Aorta (tissue), 5 donors: ENCODE measurements around the gene PABPC1L2A. TPM values are rescaled to one million over a fixed set of nuclear protein-coding genes. Genes with fewer than 3 reads are reported as not detected.
A peak's percentile ranks its signal among the peaks of the same experiment; 100 is the strongest.
"Not testable (repeated sequence)": the region's sequence is repeated elsewhere in the genome, so short reads cannot be mapped to it uniquely, and the experiment has no call there.

Experiments used
- ATAC-seq: fragments of 200-7000 bp; cut with Tn5 transposase; one replicate; pipeline ENCODE4 v1.9.1; 2022; ENCODE audit warnings: moderate library complexity; ENCODE audit not compliant: low FRiP score
- DNase-seq, 2 donors: peaks; one replicate each; pipeline ENCODE4 v3.0.0-alpha.2; 2020
- H3K27ac ChIP-seq, 2 donors: one replicate each; pipeline ENCODE4 v1.5.1; 2013; ENCODE audit warnings: low read length in 2 of 2, mild to moderate bottlenecking in 2 of 2, moderate library complexity in 2 of 2, control low read depth in 1 of 2, inconsistent platforms in 1 of 2, low read depth in 1 of 2
- H3K27me3 ChIP-seq, 2 donors: one replicate each; pipeline ENCODE4 v1.6.1; 2013; ENCODE audit warnings: control low read depth in 1 of 2, low read length in 1 of 2, mild to moderate bottlenecking in 1 of 2, moderate library complexity in 1 of 2; ENCODE audit not compliant: insufficient read depth in 2 of 2, control insufficient read depth in 1 of 2
- H3K36me3 ChIP-seq, 2 donors: one replicate each; pipeline ENCODE4 v1.6.1; 2013; ENCODE audit warnings: control low read depth in 1 of 2, low read length in 1 of 2, mild to moderate bottlenecking in 1 of 2; ENCODE audit not compliant: insufficient read depth in 2 of 2, control insufficient read depth in 1 of 2
- H3K4me1 ChIP-seq, 2 donors: one replicate each; pipeline ENCODE4 v1.6.1; 2013; ENCODE audit warnings: low read length in 2 of 2, control low read depth in 1 of 2, mild to moderate bottlenecking in 1 of 2, moderate library complexity in 1 of 2; ENCODE audit not compliant: insufficient read depth in 2 of 2, control insufficient read depth in 1 of 2
- H3K4me3 ChIP-seq, 2 donors: one replicate each; pipeline ENCODE4 v1.5.1; 2013; ENCODE audit warnings: low read length in 2 of 2, control low read depth in 1 of 2, mild to moderate bottlenecking in 1 of 2
- H3K9me3 ChIP-seq: one replicate; pipeline ENCODE4 v1.6.1; 2013; ENCODE audit warnings: mild to moderate bottlenecking, low read length; ENCODE audit not compliant: control insufficient read depth
- WGBS, 2 donors: extraction: QIAGEN DNeasy Blood & Tissue Kit; methylation state at CpG; one replicate each; pipeline ENCODE4 v1.1.7; 2013; 5-methylcytosine and 5-hydroxymethylcytosine counted together
- intact Hi-C, 2 donors: fragments of 100-400 bp; cut with DNase I; formaldehyde crosslinking; loops; one replicate each; pipeline versions ENCODE4 v1.14.2 to v1.15.0; 2022
- long read RNA-seq, 2 donors: library from polyadenylated mRNA; unstranded; transcript quantifications; one replicate each; pipeline ENCODE4 v2.0.0, GENCODE V29; 2020 to 2021
- polyA plus RNA-seq, 2 donors: library from polyadenylated mRNA; stranded (reverse); fragments of 200-250 nt; gene quantifications; one replicate each; pipeline ENCODE4 v1.2.3, GENCODE V29; 2013
- total RNA-seq, 2 donors: library from RNA; stranded (reverse); fragmentation: NEBNext Ultra II Directional; extraction: Animal tissue kit (Norgen Biotek cat#: 25700); gene quantifications; one replicate each; pipeline ENCODE4 v1.2.1, GENCODE V29; 2021
- donor health status: healthy with polysubstance abuse.
- donor health status: Bipolar disorder and iron deficiency.
- donor health status: DM: no; HTN: no; CAD: no.
- donor health status: DM: no; HTN: no; CAD: no.
- donor health status: DM: yes; HTN: yes; CAD: no.

The PABPC1L2A gene
- not detected for total RNA-seq
- polyA plus RNA-seq = not detected
- long read RNA-seq, donor 1 = 0 reads
- long read RNA-seq, donor 2 = 0 reads

GRCh38 chrX:73079024-73079562 is at the start of gene PABPC1L2A:
Gene PABPC1L2A, minus strand, starts transcription at chrX:73079512. Its CDS starts 126 bp downstream, at chrX:73079386.
- H3K4me1 ChIP-seq, H3K27me3 ChIP-seq, H3K27ac ChIP-seq, intact Hi-C loops, H3K4me3 ChIP-seq, H3K9me3 ChIP-seq, ATAC-seq, H3K36me3 ChIP-seq, DNase-seq: not testable (repeated sequence)
- WGBS, 2 donors = 2 to 20% methylated on average over 1 to 15 of the region's 45 CpGs

GRCh38 chrX:73127700-73128241 is 48.5 kb upstream of the PABPC1L2A start:
- H3K4me1 ChIP-seq = no peaks in the 10 kb centered on the region
- ATAC-seq (no peak), DNase-seq (peak in 1 of 2 donors; percentile 53)
- no peaks in the 10 kb centered on the region for H3K36me3 ChIP-seq
- H3K9me3 ChIP-seq = no peaks in the 10 kb centered on the region
- no peaks in the 10 kb centered on the region for H3K27me3 ChIP-seq
- H3K4me3 ChIP-seq = no peak overlapping the region
- intact Hi-C loops = no loop called here
- H3K27ac ChIP-seq = no peak overlapping the region
- WGBS, 2 donors = 32 to 47% methylated on average over 23 of the region's 23 CpGs

GRCh38 chrX:73126240-73126639 is 46.9 kb upstream of the PABPC1L2A start:
- DNase-seq = no peak
- H3K4me1 ChIP-seq = no peaks in the 10 kb centered on the region
- 79 to 87% methylated on average over 6 of the region's 6 CpGs for WGBS, 2 donors
- intact Hi-C loops = no loop called here
- H3K36me3 ChIP-seq = no peaks in the 10 kb centered on the region
- no peak for ATAC-seq
- H3K9me3 ChIP-seq = no peaks in the 10 kb centered on the region
- no peak overlapping the region for H3K27ac ChIP-seq
- no peak overlapping the region for H3K4me3 ChIP-seq
- no peaks in the 10 kb centered on the region for H3K27me3 ChIP-seq

GRCh38 chrX:73099505-73099904 is 20.2 kb upstream of the PABPC1L2A start:
- H3K27ac ChIP-seq, DNase-seq, H3K4me1 ChIP-seq, H3K36me3 ChIP-seq, H3K27me3 ChIP-seq, H3K4me3 ChIP-seq, intact Hi-C loops, H3K9me3 ChIP-seq, ATAC-seq: not testable (repeated sequence)
- WGBS, 2 donors = 82 to 88% methylated on average over 9 of the region's 9 CpGs

- H3K9me3 ChIP-seq, H3K27me3 ChIP-seq, ATAC-seq, intact Hi-C loops, H3K27ac ChIP-seq, DNase-seq, H3K36me3 ChIP-seq, H3K4me1 ChIP-seq, H3K4me3 ChIP-seq: not testable (repeated sequence)
- 9 to 24% methylated on average over 1 of the region's 1 CpG for WGBS, 2 donors
These were observed 7.5 kb upstream of the PABPC1L2A start for GRCh38 chrX:73086766-73087165.

- H3K9me3 ChIP-seq, H3K4me3 ChIP-seq, H3K4me1 ChIP-seq, H3K27me3 ChIP-seq, H3K36me3 ChIP-seq, ATAC-seq, H3K27ac ChIP-seq, intact Hi-C loops, DNase-seq: not testable (repeated sequence)
- no CpG with 5 or more reads among the region's 44 CpGs for WGBS, 2 donors
These were observed 572 bp upstream of the PABPC1L2A start for GRCh38 chrX:73079884-73080283.

GRCh38 chrX:73078597-73078996 is 715 bp downstream of the PABPC1L2A start:
- H3K4me3 ChIP-seq, H3K27ac ChIP-seq, H3K27me3 ChIP-seq, H3K36me3 ChIP-seq, intact Hi-C loops, ATAC-seq, H3K4me1 ChIP-seq, DNase-seq, H3K9me3 ChIP-seq: not testable (repeated sequence)
- WGBS, 2 donors = no CpG with 5 or more reads among the region's 19 CpGs

- ATAC-seq = no peak
- DNase-seq = no peak
- Histone ChIP-seq H3K4me1 (no peaks in the 10 kb centered on the region), H3K36me3 (no peaks in the 10 kb centered on the region), H3K9me3 (no peaks in the 10 kb centered on the region), H3K27me3 (no peaks in the 10 kb centered on the region), H3K4me3 (no peak overlapping the region), H3K27ac (no peak overlapping the region)
- intact Hi-C loops = no loop called here
- WGBS, 2 donors = 11 to 26% methylated on average over 2 of the region's 2 CpGs
These were observed 2.5 kb downstream of the PABPC1L2A start for GRCh38 chrX:73076838-73077237.

GRCh38 chrX:73069365-73070035 is 9.8 kb downstream of the PABPC1L2A start:
- ATAC-seq (no peak), DNase-seq (peak in 1 of 2 donors; percentile 29)
- WGBS, 2 donors = 94 to 95% methylated on average over 26 to 31 of the region's 31 CpGs
- H3K27me3 ChIP-seq = no peaks in the 10 kb centered on the region
- H3K4me3 ChIP-seq = no peak overlapping the region
- intact Hi-C loops = no loop called here
- H3K36me3 ChIP-seq = no peaks in the 10 kb centered on the region
- no peaks in the 10 kb centered on the region for H3K4me1 ChIP-seq
- no peak overlapping the region for H3K27ac ChIP-seq
- no peaks in the 10 kb centered on the region for H3K9me3 ChIP-seq
